ENCODE measurements around the gene FLVCR2.
"Not testable (repeated sequence)": the region's sequence is repeated elsewhere in the genome, so short reads cannot be mapped to it uniquely, and the experiment has no call there.

The FLVCR2 gene

DNA sequence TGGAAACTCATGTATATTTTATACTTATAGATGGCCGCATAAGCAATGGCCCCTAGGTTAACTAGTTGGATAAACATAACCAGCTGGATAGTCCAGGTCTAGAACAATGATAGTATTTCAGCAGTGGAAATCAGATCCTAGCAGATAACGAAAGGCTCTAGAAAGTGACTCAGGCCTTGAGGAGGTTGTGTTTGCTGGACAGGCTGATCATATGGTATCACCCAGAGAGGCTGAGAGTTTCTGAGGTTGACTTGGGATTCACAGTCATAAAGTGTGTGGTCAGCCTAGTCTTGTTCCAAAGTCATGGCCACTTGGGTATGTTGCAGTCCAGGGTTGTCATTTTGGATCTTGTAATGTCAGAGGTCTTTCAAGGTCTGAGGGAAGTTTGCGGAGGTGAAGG, 16.8 kb downstream of the FLVCR2 start:
- no peak for DNase-seq (ENCODE audit: low spot score)

DNA sequence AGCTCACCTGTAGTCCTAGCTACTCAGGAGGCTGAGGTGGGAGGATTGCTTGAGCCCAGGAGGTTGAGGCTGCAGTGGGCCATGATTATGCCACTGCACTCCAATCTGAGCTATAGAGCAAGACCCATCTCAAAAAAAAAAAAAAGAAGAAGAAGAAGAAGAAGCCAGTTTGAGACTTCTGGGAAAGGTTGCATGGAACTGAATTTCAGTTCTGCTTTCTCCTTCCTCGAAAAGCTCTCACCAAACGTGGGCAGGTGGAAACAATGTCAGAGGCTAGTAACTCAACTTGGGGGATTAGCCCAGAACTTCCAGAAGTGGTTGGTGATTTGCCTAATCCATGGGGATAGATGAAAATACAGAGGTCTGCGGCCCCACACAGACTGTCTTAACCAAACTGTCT, 18.7 kb downstream of the FLVCR2 start:
- peak; percentile 2 for DNase-seq (ENCODE audit: low spot score)

DNA sequence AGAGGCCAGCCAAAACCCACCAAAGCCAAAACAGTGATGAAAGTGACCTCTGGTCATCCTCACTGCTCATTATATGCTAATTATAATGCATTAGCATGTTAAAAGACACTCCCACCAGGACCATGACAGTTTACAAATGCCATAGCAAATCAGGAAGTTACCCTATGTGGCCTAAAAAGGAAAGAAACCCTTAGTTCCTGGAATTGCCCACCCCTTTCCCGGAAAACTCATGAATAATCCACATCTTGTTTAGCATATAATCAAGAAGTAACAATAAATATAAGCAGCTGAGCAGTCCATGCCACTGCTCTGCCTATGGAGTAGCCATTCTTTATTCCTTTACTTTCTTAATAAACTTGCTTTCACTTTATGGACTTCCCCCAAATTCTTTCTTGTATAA, 21.7 kb downstream of the FLVCR2 start:
- DNase-seq (ENCODE audit: low spot score), result not testable (repeated sequence)

DNA sequence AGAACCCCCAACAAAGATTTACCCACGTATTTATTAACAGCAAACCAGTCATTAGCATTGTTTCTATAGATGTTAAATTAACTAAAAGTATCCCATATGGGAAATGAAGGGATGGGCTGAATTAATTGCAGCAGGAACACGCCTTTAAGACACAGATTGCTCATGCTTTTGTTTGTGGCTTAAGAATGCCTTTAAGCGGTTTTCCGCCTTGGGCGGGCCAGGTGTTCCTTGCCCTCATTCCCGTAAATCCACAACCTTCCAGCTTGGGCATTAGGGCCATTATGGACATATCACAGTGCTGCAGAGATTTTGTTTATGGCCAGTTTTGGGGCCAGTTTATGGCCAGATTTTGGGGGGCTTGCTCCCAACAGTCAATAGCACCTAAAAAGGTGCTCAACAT, 22.6 kb downstream of the FLVCR2 start:
- not testable (repeated sequence) for DNase-seq (ENCODE audit: low spot score)

DNA sequence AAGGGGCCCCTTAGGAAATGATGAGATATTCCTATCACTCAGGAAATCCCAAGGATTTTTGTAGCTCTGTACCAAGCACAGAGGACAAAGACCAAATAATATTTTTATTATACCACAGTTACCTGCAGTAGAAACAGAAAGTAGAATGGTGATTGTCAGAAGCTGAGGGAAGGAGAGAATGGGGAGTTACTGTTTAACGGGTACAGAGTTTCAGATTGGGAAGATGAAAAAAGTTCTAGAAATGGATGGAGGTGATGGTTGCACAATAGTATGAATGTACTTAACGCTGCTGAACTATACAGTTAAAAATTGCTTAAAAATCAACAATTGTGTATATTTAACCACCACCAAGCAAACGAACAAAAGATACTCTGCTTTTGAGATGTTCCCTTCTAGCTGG, 24.1 kb downstream of the FLVCR2 start:
- DNase-seq (ENCODE audit: low spot score), result no peak

DNA sequence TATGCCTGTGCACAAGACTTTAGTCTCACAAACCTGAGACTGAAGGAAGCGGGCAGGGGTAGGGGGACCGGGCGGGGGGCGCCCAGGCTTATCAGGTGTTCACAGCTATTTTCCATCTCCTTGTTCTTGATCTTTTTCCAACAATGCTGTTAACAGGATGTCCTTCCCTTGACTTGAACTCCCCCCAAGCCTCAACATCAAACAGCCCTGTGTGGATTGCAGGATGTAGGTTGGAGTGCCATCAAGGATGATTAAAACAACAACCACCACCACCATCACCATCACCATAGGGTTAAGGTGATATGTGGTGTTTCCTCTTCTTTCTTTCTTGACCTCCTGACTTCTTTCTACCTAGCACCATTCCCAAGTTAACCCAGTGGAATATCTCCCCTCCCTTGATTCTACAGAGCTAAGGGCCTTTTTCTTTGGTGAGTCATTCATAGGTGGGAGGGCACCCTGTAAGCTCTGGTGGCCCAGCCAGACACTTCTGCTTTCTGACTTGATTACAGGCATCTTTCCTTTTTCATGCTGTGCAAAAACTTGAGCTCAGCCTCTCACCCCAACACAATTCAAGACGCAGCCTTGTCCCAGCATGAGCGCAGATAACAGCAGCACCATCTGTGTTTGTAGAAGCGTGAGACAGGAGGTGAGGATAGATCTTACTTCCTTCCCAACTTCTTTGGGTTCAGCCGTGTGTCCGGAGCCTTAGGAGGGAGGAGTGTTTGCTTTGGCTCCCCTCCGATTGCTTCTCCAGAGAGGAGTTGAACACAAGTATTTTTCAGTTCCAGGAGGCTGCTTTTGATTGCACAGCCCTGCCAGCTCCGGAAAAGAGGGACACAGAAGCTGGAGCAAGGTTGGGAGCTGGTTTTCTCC, 26.8 kb downstream of the FLVCR2 start:
- no peak for DNase-seq (ENCODE audit: low spot score)

DNA sequence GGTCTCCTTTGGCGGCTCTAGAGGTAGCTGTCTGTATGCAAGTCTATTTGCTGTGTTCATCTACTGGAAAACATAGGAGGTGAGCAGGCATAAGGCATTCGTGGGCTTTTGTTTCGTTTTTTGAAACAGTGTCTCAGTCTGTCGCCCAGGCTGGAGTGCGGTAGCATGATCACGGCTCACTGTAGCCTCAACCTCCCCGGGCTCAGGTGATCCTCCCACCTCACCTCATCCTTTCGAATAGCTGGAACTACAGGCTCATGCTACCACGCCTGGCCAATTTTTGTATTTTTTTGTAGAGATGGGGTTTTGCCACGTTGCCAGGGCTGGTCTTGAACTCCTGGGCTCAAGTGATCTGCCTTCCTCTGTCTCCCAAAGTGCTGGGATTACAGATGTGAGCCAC, 27.5 kb downstream of the FLVCR2 start:
- no peak for DNase-seq (ENCODE audit: low spot score)

DNA sequence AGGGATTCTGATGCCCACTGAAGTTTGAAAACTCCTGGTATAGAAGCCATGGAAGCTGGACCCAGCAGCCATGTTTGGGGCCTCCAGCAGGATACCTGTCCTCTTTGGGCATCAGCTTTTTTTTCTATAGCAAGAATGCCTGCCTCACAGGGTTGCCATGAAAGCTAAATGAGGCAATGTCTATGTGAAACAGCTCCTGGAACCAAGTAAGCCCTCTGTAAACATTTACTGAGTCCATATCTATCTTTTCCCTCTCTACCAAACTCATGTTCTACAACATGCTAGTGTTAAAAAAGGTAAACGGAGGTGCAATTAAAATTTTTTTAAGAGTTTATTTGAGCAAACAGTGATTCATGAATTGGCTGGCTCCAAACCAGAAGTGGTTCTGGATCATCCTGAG, 28.6 kb downstream of the FLVCR2 start:
- DNase-seq (ENCODE audit: low spot score), result no peak

DNA sequence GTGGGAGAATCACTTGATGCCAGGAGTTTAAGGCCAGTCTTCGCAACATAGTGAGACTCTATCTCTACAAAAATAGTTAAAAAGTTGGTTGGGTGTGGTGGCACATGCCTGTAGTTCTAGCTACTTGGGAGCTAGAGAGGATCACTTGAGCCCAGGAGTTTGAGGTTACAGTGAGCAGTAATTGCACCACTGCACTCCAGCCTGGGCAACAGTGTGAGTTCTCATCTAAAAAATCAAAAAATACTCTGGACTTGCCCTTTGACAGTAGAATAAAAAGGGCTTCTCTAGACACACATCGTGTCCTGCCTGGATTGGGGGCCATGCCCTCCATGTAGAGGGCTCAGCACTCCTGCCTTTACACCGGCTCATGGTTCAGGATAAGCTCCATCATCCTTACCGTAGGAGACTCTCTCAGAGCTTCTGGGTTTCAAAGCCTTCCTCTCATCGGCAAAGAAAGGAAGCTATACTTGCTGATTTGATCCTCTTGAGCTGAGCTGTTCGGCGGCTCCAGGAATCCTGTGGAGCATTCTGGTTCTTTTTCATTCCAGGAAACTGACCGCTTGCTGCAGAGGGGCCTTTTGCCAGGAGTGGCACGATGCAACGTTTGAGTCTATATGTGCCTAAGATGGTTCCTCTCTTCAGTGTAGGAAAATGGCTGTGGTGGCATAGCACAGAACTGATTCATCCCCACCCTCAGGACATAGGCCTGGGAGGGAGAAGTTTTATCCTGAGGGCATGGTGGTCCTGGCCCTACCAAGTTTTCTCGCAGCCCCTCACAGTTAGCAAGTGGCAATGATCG, 29.6 kb downstream of the FLVCR2 start:
- no peak for DNase-seq (ENCODE audit: low spot score)

DNA sequence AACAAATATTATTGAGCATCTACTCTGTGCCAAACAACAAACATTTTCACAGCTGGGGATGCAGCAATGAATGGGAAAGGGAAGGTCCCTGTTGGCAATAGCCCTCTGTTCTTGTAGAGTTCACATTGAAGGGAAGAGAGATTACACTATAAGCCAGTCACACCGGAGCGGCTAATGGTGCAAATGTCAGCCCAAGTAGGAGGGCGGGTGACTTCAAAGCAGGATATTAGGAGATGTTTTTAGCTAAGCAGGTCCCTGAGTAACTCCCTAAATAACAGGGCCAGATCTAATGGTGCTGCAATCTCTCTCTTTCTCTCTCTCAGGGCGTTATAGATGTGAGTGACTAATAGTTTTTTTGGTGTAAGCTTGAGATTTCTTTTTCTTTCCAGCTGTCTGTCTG, 30.7 kb downstream of the FLVCR2 start:
- no peak for DNase-seq (ENCODE audit: low spot score)

DNA sequence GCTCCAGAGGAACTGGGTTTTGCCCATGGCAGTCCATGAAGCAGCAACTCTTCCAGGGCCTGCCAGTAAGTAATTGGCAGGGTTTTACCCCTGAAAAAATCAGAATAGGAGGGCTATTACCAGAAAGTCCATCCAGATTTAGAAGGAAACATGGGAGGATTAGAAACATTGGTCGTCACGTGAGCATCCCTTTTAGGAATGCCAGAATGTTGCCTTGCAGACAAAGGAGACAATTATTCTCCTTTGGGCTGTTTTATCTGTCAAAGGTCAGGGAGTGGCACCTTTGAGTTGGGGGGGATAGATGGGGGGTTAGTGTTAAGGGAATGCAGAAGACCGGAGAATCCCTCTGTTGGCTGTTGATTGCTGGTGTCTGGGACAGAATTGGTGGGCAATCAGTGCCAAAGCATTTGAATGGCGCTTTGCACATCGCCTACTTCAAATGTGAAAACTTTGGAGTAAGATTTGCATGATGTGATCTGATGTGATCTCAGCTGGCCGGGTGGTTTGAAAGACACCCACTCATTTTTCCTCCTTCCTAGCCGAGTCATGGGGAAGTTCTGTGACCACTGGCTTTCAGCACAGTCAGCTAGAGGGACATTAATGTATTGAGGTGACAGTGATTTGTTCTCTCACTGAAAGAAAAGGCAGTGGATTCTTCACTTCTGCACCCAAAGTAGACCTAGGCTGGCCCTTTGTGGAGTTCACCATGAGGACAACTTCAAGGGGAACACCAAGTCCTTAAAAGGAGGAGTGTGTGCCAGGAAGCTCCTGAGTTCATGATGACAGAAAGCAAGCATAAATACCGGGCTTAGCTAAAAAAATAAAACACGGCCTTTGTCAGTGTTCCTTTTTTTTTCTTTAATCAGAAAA, 31.4 kb downstream of the FLVCR2 start:
- no peak for DNase-seq (ENCODE audit: low spot score)

DNA sequence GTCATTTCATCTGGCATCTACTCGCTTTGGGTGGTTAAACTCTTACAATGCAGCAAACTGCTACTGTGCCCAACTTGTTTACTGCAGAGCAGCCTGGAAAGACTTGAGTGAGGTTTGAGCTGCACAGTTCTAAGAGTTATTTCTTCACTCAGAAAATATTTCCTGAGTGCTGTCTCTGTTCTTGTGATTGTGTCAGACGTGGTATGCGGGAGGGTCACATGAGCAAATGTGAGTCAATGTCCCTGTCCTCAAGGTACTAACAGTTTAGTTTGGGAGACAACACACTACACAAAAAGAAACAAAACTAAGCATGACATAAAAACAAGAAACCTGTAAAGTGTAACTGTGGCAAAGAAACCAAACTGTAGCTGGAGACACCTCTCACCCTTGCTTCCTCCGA, 32.4 kb downstream of the FLVCR2 start:
- DNase-seq (ENCODE audit: low spot score), result no peak

DNA sequence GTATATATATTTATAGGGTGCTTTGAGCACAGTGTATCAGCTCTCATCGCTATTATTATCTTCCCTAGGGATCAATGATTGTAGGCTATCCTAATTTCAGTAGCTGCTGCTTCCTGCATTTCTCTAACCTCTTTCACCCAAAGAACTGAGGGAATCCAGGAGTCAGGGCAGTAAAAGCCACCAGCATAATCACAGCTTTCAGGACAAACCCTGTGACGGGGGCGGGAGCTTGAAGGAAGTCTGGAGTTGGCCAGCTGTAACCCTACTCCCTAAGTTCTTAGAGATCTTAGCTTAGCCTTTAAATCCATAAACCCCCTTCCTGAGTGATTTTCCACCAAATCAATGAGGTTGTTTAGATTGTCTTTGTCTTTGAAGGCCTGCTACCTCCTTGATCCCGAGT, 33.7 kb downstream of the FLVCR2 start:
- no peak for DNase-seq (ENCODE audit: low spot score)

DNA sequence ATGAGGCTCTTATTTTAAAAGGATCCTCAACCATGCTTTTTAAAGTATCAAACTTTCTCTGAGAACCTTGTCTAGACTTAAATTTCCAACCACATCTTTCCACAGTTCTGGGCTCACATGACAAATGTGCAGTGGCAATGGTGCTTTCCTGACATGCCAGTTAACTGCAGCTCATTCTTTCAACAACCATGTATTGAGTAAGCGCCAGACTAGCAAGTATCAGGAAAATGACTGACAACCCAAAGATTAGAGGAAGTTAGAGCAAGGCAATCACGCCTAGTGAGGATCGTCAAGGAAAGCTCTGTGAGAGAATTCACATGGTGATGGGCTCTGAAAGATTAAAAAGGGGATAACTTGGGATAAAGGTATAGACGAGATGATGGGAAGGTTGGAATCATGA, 35.8 kb downstream of the FLVCR2 start:
- DNase-seq (ENCODE audit: low spot score), result no peak

DNA sequence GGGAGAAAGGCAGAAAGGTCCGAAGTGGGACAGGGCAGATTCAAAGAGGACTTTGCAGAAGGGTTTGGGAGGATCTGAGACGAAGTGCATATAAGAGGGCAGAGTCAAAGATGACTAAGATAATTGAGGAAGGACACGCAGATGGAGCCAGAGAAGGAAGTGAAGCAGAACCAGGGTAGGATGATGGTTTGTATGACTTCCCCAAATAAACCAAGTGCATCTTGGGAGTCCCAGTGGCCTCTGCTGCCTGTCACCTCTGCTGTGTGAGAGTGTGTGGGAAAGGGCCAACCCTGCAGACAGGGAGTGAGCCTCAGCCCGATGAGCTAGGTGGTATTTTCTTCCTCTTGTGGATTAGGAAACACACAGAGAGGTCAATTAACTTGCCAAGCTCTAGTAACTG, 36.8 kb downstream of the FLVCR2 start:
- no peak for DNase-seq (ENCODE audit: low spot score)

DNA sequence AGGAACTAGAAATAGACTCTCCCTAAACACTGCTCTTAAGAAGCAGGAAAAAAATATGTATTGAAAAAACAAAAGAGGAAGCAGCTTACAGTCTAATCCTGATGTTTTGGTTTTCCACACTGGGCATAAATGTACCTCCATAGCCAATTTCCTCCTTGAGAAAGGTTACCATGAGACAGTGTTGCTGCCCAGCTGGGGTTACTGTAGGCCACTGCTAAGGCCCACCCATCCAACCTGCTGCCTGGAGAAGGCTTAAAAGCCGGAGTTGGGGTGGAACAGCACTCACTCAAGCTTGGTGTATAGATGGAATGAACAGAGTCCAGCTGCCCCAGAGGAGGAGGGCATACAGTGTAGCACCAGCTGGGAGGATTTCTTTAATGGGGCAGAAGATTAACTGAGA, 41.1 kb downstream of the FLVCR2 start:
- no peak for DNase-seq (ENCODE audit: low spot score)

DNA sequence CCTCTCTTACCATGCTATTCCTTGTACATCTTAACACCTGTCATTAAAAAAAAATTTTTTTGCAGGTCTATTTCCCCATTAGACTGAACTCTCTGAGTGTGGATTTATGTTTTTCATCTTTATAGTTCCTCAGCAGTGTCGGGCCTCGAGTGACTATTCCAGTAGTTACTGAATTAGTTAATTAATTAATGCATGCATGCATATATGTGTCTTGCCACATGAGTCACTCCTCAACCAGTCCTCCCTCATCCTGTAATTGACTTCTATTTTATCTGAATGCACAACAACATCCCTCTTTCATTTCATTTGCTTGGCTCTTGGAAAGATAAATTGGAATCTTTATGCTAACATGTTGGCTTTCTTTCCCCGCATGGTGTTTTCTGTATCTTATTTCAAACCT, 46.6 kb downstream of the FLVCR2 start:
- no peak for DNase-seq (ENCODE audit: low spot score)

DNA sequence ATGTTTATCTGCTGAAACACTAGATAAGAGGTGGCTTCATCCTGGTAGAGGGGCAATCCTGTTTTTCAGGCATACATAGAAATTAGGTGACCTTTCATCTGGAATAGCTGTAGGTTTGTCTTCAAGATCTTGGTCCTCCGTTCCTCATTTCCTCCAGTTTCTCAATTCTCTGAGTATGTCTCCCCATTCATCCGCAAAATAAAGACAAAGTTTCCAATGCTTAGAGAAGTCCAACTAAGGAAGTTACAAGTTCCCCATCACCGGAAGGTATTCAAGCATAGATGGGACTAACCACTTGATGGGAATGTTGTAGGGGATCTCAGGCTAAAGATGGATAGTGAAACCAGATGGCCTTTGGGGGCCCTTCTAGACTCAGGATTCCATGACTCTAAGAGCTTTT, 48.0 kb downstream of the FLVCR2 start:
- DNase-seq (ENCODE audit: low spot score), result no peak

DNA sequence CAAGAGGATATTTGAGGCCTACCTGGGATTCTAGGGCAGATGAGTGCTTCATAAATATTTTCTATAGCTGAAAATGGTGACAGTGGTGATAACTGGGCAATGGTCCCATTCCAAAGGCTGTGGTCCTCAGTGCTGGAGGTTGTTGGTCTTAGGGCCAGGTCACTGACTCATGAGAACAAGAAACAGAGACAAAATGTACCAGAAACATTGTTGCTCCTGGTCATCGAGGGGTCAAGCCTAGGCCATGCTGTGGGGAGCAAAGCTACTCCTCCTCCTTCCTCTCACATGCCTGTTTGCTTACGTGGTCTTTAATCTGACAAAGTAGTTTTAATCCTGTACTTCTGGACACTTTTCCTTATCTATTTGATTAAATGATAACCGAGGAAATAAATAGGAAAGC, 48.4 kb downstream of the FLVCR2 start:
- DNase-seq (ENCODE audit: low spot score), result no peak

DNA sequence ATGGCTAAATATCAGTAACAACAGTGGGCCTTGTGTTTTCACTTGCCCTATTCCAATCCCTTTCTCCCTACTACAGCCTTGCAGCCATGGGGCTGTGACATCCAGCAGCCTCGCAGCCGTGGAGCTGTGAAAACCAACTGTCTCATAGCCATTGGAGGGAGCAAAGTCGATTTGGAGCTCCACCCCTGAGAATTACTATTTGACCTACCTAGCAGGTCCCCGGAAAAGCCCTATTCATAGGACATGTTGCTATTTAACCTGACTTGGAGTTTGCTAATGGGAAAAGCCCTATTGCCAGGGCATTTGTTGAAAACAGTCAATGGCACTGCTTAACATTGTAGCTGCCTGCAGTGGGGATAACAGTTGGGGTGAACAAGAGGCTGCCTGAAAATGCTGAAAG, 49.0 kb downstream of the FLVCR2 start:
- no peak for DNase-seq (ENCODE audit: low spot score)

DNA sequence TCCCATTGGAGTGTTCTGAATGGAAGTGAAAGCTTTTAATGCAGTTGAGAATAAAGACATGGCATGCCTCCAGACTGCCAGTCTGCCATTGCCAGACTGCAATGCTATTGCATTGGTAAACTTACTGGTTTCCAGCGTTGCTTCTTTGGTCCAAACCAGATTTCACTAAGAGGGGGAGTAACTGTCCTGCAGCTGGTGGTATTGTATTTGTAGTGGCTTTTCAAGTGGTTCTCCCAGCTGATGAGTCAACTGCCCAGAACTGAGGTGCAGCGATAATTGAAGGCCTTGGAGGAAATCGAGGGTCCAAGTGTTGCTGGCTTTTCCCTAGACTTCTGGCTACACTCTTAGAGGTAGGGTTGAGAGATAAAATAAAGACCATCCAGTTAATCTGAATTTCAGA, 50.4 kb downstream of the FLVCR2 start:
- no peak for DNase-seq (ENCODE audit: low spot score)

DNA sequence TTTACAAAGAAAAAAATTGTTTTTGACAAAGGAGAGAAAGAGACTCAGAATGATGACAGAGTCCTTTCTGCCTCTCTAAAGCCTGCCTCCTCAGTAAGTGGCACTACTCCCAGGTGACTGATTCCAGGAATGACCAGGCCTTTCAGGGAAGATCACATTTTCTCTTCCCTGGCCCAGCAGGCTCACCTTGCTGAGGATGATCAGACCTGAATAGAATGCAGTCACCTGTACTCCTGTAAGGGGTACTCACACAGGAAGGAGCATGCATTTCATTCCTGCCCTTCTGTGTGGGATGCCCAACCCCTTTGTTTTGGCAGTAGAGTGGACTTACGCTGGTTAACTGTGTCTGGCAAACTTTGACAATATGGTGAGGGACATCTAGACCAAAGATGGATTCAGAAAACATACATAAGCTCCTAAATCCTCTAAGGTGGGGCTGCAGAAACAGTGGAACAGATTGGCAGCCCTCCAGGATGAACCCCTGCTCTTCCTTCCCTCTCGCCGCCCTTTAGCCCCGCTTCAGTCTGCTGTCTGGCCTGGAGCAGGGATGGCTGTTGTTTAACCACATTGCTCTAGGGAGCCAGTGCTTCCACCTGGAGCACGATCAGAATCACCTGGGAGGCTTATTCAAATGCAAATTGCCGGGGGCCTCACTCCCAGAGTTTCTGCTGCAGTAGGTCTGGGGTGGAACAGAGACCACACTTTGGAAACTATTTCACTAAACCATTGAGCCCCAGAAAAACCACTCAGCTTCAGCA, 52.5 kb downstream of the FLVCR2 start:
- peak; percentile 46 for DNase-seq (ENCODE audit: low spot score)

Measured in iPS-NIHi11 (cell line).